ENCODE data around the gene B9D1.

DNA sequence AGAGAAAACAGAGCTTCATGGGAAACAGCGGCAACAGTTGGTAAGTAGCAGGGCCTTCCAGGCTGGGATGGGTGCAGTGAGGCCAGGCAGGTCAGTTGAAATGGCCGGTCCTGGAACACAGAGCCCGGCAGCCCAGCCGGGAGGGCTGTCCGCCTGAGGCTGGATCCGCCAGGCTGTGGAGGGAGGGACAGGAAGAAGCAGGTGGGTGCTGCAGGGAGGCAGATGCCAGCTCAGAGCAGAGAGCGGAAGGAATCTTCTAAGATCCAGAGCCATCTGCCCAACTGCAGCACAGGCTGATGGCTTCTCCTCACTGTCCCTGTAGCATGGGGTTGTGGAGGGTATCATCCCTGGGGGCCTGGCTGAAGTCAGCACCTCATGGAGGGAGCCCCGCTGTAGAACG, 49.1 kb upstream of the B9D1 start:
- TF ChIP-seq SIN3A (IDR thresholded peaks at IDR 0.05; ENCODE audit: borderline replicate concordance, insufficient read depth, low read length) (no peak), POLR2AphosphoS5 (IDR thresholded peaks at IDR 0.05; ENCODE audit: low read depth, low read length) (no peak), REST (IDR thresholded peaks at IDR 0.05; ENCODE audit: insufficient read depth in 1 of 2, low read depth in 2 of 2, low read length in 2 of 2) (no peak), TAF1 (IDR thresholded peaks at IDR 0.05; ENCODE audit: borderline replicate concordance, insufficient read depth, low read length) (no peak), FOXP2 (optimal IDR thresholded peaks at IDR 0.05; ENCODE audit: borderline replicate concordance, extremely low read depth, extremely low read length, insufficient read depth) (no peak)

Data from PFSK-1 (cell line).